HepG2 (cell line): ENCODE measurements around the gene MRPS18C. TPM values are rescaled to one million over a fixed set of nuclear protein-coding genes. Genes with fewer than 3 reads are reported as not detected.

ENCODE experiments used
- ATF1 ChIP-seq: IDR thresholded peaks from 2 replicates; pipeline ENCODE4 v1.6.1; 2016; ENCODE audit warnings: mild to moderate bottlenecking, control low read depth
- DPF2 ChIP-seq: sonication (generic); formaldehyde crosslinking; IDR thresholded peaks from 2 replicates; pipeline ENCODE4 v1.4.0; 2020; ENCODE audit warnings: mild to moderate bottlenecking, low read depth, missing genetic modification reagents, borderline replicate concordance
- ERF ChIP-seq: IDR thresholded peaks from 2 replicates; pipeline ENCODE4 v1.6.1; 2018; ENCODE audit warnings: missing biosample characterization, missing genetic modification reagents
- LRRFIP1 ChIP-seq: sonication (generic); formaldehyde crosslinking; conservative IDR thresholded peaks from 2 replicates; pipeline ENCODE4 v1.4.0; 2020; ENCODE audit warnings: missing genetic modification reagents
- NR0B2 ChIP-seq: sonication (generic); formaldehyde crosslinking; IDR thresholded peaks from 2 replicates; pipeline ENCODE4 v1.4.0; 2020; ENCODE audit warnings: mild to moderate bottlenecking, missing genetic modification reagents
- ZFP62 ChIP-seq: sonication (generic); formaldehyde crosslinking; IDR thresholded peaks from 2 replicates; pipeline ENCODE4 v1.4.0; 2020; ENCODE audit warnings: missing genetic modification reagents
- ZNF34 ChIP-seq: sonication (generic); formaldehyde crosslinking; IDR thresholded peaks from 2 replicates; pipeline ENCODE4 v1.4.0; 2020; ENCODE audit warnings: mild to moderate bottlenecking, missing genetic modification reagents, borderline replicate concordance
- ZNF83 ChIP-seq: sonication (generic); formaldehyde crosslinking; IDR thresholded peaks from 2 replicates; pipeline ENCODE4 v1.4.0; 2020; ENCODE audit warnings: missing genetic modification reagents, mild to moderate bottlenecking, borderline replicate concordance
- ZNF841 ChIP-seq: sonication (generic); formaldehyde crosslinking; IDR thresholded peaks from 2 replicates; pipeline ENCODE4 v1.8.1; 2023; ENCODE audit warnings: missing genetic modification reagents, borderline replicate concordance
- ZNF850 ChIP-seq: sonication (generic); formaldehyde crosslinking; conservative IDR thresholded peaks from 2 replicates; pipeline ENCODE4 v1.9.0; 2021; ENCODE audit warnings: mild to moderate bottlenecking, missing genetic modification reagents
- polyA plus RNA-seq, 8 experiments: library from polyadenylated mRNA; depleted of rRNA in 3 of 8; stranded (reverse) in 7 of 8; unstranded in 1 of 8; fragments of >200 nt; fragmentation: Illumina TruSeq in 4 of 8; extraction: Trizol in 4 of 8; gene quantifications; 2 replicates each; pipeline versions ENCODE4 v1.2.1 to v1.2.3, GENCODE V29; 2011 to 2016; ENCODE audit warnings: low read depth in 4 of 8, missing spikeins in 1 of 8, mixed read lengths in 1 of 8; ENCODE audit not compliant: insufficient read depth in 1 of 8
- total RNA-seq, 5 experiments: library from RNA; depleted of rRNA; stranded (reverse); fragments of >200 nt; fragmentation: Illumina TruSeq; extraction: Trizol; gene quantifications; 2 replicates each; pipeline ENCODE4 v1.2.3, GENCODE V29; 2016; ENCODE audit warnings: low read depth in 1 of 5
- TF ChIP-seq, protein P1 (sequence below): sonication (generic); formaldehyde crosslinking; IDR thresholded peaks from 2 replicates; pipeline ENCODE4 v1.4.0; 2020; ENCODE audit warnings: mild to moderate bottlenecking, missing genetic modification reagents
- TF ChIP-seq, protein P2 (sequence below): sonication (generic); formaldehyde crosslinking; IDR thresholded peaks from 2 replicates; pipeline ENCODE4 v1.4.0; 2020; ENCODE audit warnings: missing genetic modification reagents, mild to moderate bottlenecking, borderline replicate concordance
- TF ChIP-seq, protein P3 (sequence below): sonication (generic); formaldehyde crosslinking; IDR thresholded peaks from 2 replicates; pipeline ENCODE4 v1.9.0; 2022; ENCODE audit warnings: missing genetic modification reagents, mild to moderate bottlenecking, borderline replicate concordance

MRPS18C gene
- total and polyA plus RNA-seq, 2 of the 13 experiments (the other 11 are each of a cell fraction or from before 2014, with no cell fraction given), result 45.4 to 124 TPM

DNA sequence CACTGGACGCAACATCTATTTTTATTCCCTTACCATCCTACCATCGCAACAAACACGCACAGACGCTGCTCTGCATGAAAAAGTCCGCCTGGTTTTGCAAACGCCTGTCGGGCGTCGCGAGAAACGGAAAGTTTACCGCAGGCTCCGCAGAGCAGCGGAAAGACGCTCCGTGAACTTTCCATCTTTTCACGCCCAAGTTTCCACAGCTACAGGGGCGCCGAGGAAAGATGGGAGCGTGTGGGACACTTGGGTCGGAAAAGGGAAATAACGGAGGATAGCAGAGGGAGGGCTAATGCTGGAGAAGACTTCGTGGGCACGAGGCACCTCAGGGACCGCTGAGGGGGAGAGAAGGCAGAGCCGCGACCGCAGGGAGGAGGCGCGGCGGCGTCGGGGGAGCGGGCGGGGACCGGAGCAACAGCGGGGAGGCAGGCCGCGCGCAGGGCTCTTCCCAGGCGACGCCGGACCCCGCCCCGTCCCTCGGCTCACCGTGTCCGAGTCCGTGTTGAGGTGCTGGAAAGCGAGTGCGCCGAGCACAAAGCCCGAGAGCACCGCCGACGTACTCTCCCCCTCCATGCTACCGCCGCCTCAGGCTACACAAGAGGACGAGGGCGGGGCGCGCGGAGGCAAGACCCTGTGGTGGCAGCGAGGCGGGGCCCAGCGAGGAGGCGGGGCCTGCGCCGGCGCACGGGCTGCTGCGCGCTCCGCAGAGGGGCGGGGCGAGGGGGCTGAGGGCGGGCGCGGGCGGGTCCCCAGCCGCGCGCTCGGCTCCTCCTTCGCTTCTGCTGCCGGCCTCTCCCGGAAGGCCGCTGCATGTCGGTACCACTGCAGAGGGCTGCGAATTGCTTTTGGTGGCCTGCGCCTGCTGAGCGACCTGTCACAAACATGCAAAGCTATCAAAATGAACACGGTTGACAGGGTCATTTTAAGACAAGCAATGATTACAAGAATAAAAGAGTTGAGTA is 28.9 kb downstream of the MRPS18C start, which contains the start of gene ABRAXAS1 (continued):
- TF ChIP-seq, protein P1, sequence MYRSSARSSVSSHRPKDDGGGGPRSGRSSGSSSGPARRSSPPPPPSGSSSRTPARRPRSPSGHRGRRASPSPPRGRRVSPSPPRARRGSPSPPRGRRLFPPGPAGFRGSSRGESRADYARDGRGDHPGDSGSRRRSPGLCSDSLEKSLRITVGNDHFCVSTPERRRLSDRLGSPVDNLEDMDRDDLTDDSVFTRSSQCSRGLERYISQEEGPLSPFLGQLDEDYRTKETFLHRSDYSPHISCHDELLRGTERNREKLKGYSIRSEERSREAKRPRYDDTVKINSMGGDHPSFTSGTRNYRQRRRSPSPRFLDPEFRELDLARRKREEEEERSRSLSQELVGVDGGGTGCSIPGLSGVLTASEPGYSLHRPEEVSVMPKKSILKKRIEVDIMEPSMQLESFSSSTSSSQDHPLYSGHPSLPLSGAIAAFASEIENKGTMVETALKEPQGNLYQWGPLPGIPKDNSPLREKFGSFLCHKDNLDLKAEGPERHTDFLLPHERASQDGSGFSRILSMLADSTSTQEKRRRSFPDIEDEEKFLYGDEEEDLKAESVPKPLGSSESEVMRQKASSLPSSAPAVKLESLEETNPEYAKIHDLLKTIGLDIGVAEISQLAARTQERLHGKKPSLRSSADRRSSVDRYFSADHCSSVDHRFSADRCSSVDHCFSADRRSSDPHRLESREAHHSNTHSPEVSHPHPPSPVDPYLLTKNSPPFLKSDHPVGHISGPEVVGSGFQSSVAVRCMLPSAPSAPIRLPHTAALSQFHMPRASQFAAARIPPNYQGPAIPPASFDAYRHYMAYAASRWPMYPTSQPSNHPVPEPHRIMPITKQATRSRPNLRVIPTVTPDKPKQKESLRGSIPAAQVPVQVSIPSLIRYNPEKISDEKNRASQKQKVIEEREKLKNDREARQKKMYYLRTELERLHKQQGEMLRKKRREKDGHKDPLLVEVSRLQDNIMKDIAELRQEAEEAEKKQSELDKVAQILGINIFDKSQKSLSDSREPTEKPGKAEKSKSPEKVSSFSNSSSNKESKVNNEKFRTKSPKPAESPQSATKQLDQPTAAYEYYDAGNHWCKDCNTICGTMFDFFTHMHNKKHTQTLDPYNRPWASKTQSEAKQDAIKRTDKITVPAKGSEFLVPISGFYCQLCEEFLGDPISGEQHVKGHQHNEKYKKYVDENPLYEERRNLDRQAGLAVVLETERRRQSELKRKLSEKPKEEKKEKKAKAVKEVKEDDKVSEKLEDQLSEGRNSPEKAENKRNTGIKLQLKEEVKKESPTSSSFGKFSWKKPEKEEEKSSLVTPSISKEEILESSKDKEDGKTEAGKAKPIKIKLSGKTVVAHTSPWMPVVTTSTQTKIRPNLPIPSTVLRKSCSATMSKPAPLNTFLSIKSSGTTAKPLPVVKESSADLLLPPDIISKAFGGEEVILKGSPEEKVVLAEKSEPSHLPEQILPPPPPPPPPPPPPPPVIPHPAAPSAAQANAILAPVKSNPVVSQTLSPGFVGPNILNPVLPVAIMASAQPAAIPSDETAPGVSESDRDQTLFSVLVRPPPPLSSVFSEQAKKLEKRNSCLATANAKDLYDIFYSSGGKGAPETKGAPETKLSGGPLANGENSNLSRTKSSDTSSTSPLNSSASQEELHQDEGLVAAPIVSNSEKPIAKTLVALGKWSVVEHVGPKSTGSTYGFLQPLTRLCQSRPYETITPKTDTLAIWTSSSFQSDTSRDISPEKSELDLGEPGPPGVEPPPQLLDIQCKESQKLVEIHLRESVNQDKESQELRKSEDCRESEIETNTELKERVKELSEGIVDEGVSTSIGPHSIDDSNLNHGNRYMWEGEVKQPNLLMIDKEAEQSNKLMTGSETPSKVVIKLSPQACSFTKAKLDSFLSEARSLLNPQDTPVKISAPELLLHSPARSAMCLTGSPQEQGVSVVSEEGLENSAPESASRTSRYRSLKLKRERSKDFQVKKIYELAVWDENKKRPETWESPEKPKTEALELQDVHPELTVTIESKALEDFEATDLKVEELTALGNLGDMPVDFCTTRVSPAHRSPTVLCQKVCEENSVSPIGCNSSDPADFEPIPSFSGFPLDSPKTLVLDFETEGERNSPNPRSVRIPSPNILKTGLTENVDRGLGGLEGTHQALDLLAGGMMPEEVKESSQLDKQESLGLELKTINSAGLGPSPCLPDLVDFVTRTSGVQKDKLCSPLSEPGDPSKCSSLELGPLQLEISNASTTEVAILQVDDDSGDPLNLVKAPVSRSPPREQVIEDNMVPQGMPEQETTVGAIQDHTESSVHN, result no peak
- TF ChIP-seq ERF (CRISPR knock-in tag), result peak; percentile 19; the same call in 1 of the 2 replicates
- TF ChIP-seq DPF2, result no peak
- TF ChIP-seq ZNF34 (CRISPR knock-in tag), result no peak
- TF ChIP-seq ZNF83 (CRISPR knock-in tag), result peak; percentile 72; the same call in 1 of the 2 replicates
- no peak for TF ChIP-seq LRRFIP1 (CRISPR knock-in tag)
- TF ChIP-seq, protein P2, sequence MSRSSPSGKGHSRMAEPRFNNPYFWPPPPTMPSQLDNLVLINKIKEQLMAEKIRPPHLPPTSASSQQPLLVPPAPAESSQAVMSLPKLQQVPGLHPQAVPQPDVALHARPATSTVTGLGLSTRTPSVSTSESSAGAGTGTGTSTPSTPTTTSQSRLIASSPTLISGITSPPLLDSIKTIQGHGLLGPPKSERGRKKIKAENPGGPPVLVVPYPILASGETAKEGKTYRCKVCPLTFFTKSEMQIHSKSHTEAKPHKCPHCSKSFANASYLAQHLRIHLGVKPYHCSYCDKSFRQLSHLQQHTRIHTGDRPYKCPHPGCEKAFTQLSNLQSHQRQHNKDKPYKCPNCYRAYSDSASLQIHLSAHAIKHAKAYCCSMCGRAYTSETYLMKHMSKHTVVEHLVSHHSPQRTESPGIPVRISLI (CRISPR knock-in tag), result no peak; the same call in 1 of the 2 replicates
- no peak for TF ChIP-seq ZFP62
- TF ChIP-seq, protein P3, sequence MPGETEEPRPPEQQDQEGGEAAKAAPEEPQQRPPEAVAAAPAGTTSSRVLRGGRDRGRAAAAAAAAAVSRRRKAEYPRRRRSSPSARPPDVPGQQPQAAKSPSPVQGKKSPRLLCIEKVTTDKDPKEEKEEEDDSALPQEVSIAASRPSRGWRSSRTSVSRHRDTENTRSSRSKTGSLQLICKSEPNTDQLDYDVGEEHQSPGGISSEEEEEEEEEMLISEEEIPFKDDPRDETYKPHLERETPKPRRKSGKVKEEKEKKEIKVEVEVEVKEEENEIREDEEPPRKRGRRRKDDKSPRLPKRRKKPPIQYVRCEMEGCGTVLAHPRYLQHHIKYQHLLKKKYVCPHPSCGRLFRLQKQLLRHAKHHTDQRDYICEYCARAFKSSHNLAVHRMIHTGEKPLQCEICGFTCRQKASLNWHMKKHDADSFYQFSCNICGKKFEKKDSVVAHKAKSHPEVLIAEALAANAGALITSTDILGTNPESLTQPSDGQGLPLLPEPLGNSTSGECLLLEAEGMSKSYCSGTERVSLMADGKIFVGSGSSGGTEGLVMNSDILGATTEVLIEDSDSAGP (CRISPR knock-in tag), result peak; percentile 89
- TF ChIP-seq ZNF850, result no peak
- TF ChIP-seq ZNF841 (CRISPR knock-in tag), result peak; percentile 35
- TF ChIP-seq NR0B2 (CRISPR knock-in tag), result peak; percentile 85
- TF ChIP-seq ATF1 (CRISPR knock-in tag), result no peak
